HepG2 (cell line): Measurements from ENCODE around the gene BCL2L1. TPM values are rescaled to one million over a fixed set of nuclear protein-coding genes. Genes with fewer than 3 reads are reported as not detected.

ENCODE experiments used
- ATAC-seq: fragments of 200-7000 bp; cut with Tn5 transposase; 3 replicates; pipeline ENCODE4 v1.9.1; 2020; ENCODE audit warnings: mild to moderate bottlenecking, moderate library complexity
- BruUV-seq: library from RNA; stranded (reverse); fragments of 400-500 nt; replicated peaks from 2 replicates; lab custom pipeline; 2021; lab: Mats Ljungman, UMichigan
- CTCF ChIA-PET: fragments of 300-600 bp; formaldehyde crosslinking; extraction: SDS; loops from one replicate; lab custom pipeline; 2021; ENCODE audit warnings: low total read pairs, inconsistent platforms, low intra/inter-chr PET ratio; lab: Yijun Ruan, JAX
- POLR2A ChIA-PET: fragments of 350-600 bp; sonication (Branson Sonifier 250); formaldehyde crosslinking; loops from one replicate; lab custom pipeline; 2020; ENCODE audit warnings: antibody characterized with exemption, inconsistent platforms; lab: Yijun Ruan, JAX
- DNase-seq: peaks from one replicate; pipeline ENCODE4 v3.0.0-alpha.2; 2015; ENCODE audit warnings: low spot score
- FAIRE-seq: peaks from 3 replicates; lab custom pipeline; 2011; peaks lifted over from hg19 to GRCh38; lab: Jason Lieb, UNC
- H2AFZ ChIP-seq: one replicate; pipeline ENCODE4 v1.6.1; 2011; ENCODE audit warnings: low read length, inconsistent platforms
- H3K27ac ChIP-seq: fragments of 300-600 bp; 3 replicates; pipeline ENCODE4 v1.8.0; 2011; ENCODE audit warnings: mixed run types, mild to moderate bottlenecking, mixed read lengths, low read length, inconsistent platforms; ENCODE audit not compliant: insufficient read depth; ENCODE audit errors: extremely low read length
- H3K27me3 ChIP-seq, 2 experiments: fragments of 200-600 bp in 1 of 2; 2 replicates in 1 of 2; 3 replicates in 1 of 2; pipeline versions ENCODE4 v1.6.0 to v1.8.0; 2011; ENCODE audit warnings: low read length in 2 of 2, mild to moderate bottlenecking in 2 of 2, moderate library complexity in 2 of 2, inconsistent platforms in 1 of 2; ENCODE audit not compliant: insufficient read depth in 2 of 2, control insufficient read depth in 1 of 2
- H3K36me3 ChIP-seq, 2 experiments: fragments of 200-600 bp in 1 of 2; replicated peaks in 1 of 2; 2 replicates in 1 of 2; 3 replicates in 1 of 2; pipeline versions ENCODE4 v1.5.1 to v1.8.0; 2011; ENCODE audit warnings: low read length in 2 of 2, inconsistent platforms in 1 of 2; ENCODE audit not compliant: insufficient read depth in 2 of 2, control insufficient read depth in 1 of 2
- H3K4me1 ChIP-seq: 2 replicates; pipeline ENCODE4 v1.5.1; 2012; ENCODE audit warnings: low read length, inconsistent platforms; ENCODE audit not compliant: insufficient read depth
- H3K4me2 ChIP-seq: 2 replicates; pipeline ENCODE4 v1.6.0; 2011; ENCODE audit warnings: low read depth, low read length, inconsistent platforms
- H3K4me3 ChIP-seq, 3 experiments: fragments of 200-600 bp in 1 of 3; sonication (generic), shearing (Covaris generic) in 1 of 3; replicated peaks in 1 of 3; 2 replicates each; pipeline ENCODE4 v1.5.1; 2011 to 2016; ENCODE audit warnings: low read length in 3 of 3, inconsistent platforms in 2 of 3, low read depth in 2 of 3, mild to moderate bottlenecking in 2 of 3, control low read depth in 1 of 3, mixed read lengths in 1 of 3; ENCODE audit not compliant: insufficient read depth in 1 of 3
- H3K79me2 ChIP-seq: one replicate; pipeline ENCODE4 v1.6.1; 2011; ENCODE audit warnings: low read length, inconsistent platforms; ENCODE audit not compliant: insufficient read depth
- H3K9ac ChIP-seq: 2 replicates; pipeline ENCODE4 v1.6.0; 2011; ENCODE audit warnings: mild to moderate bottlenecking, low read depth, low read length, inconsistent platforms; ENCODE audit not compliant: insufficient read depth
- H3K9me3 ChIP-seq: 2 replicates; pipeline ENCODE4 v1.5.1; 2012; ENCODE audit warnings: mild to moderate bottlenecking, low read length
- H4K20me1 ChIP-seq: 2 replicates; pipeline ENCODE4 v1.6.0; 2011; ENCODE audit warnings: inconsistent platforms, mild to moderate bottlenecking, low read length, moderate library complexity; ENCODE audit not compliant: insufficient read depth
- AFF4 ChIP-seq: sonication (generic); formaldehyde crosslinking; IDR thresholded peaks from 2 replicates; pipeline ENCODE4 v1.4.0; 2020; ENCODE audit warnings: missing genetic modification reagents
- ARID5B ChIP-seq: IDR thresholded peaks from 2 replicates; pipeline ENCODE4 v1.4.0; 2020; ENCODE audit warnings: mild to moderate bottlenecking, missing genetic modification reagents
- ATRX ChIP-seq: sonication (generic); formaldehyde crosslinking; IDR thresholded peaks from 2 replicates; pipeline ENCODE4 v1.4.0; 2020; ENCODE audit warnings: missing genetic modification reagents, borderline replicate concordance
- HMG20A ChIP-seq: IDR thresholded peaks from 2 replicates; pipeline ENCODE4 v1.6.1; 2016; ENCODE audit warnings: borderline replicate concordance
- MEF2D ChIP-seq: sonication (generic); formaldehyde crosslinking; IDR thresholded peaks from 2 replicates; pipeline ENCODE4 v1.5.1; 2020; ENCODE audit warnings: mild to moderate bottlenecking, missing genetic modification reagents
- MIER2 ChIP-seq: IDR thresholded peaks from 2 replicates; pipeline ENCODE4 v1.6.1; 2016; ENCODE audit warnings: missing biosample characterization, missing genetic modification reagents
- NPAS2 ChIP-seq: sonication (generic); formaldehyde crosslinking; IDR thresholded peaks from 2 replicates; pipeline ENCODE4 v1.8.0; 2022; ENCODE audit warnings: mild to moderate bottlenecking, missing genetic modification reagents, borderline replicate concordance
- POLR2G ChIP-seq: fragments of 200-400 bp; formaldehyde crosslinking; IDR thresholded peaks from 2 replicates; pipeline ENCODE4 v1.6.1; 2018; ENCODE audit warnings: mild to moderate bottlenecking, low read depth, low read length, moderate library complexity
- SIX4 ChIP-seq: sonication (generic); formaldehyde crosslinking; IDR thresholded peaks from 2 replicates; pipeline ENCODE4 v1.4.0; 2020; ENCODE audit warnings: missing genetic modification reagents
- XRCC5 ChIP-seq: fragments of 200-400 bp; formaldehyde crosslinking; optimal IDR thresholded peaks from 2 replicates; pipeline ENCODE3; 2017; ENCODE audit warnings: mild to moderate bottlenecking, low read length
- ZNF17 ChIP-seq: sonication (generic); formaldehyde crosslinking; IDR thresholded peaks from 2 replicates; pipeline ENCODE4 v1.5.0; 2020; ENCODE audit warnings: mild to moderate bottlenecking, missing genetic modification reagents
- ZNF263 ChIP-seq: sonication (generic); formaldehyde crosslinking; IDR thresholded peaks from 2 replicates; pipeline ENCODE4 v1.4.0; 2020; ENCODE audit warnings: missing genetic modification reagents
- ZNF317 ChIP-seq: sonication (generic); formaldehyde crosslinking; IDR thresholded peaks from 2 replicates; pipeline ENCODE4 v1.5.0; 2020; ENCODE audit warnings: mild to moderate bottlenecking, missing genetic modification reagents
- ZNF556 ChIP-seq: sonication (generic); formaldehyde crosslinking; IDR thresholded peaks from 2 replicates; pipeline ENCODE4 v1.4.0; 2020; ENCODE audit warnings: mild to moderate bottlenecking, missing genetic modification reagents, borderline replicate concordance
- ZNF576 ChIP-seq: sonication (generic); formaldehyde crosslinking; IDR thresholded peaks from 2 replicates; pipeline ENCODE4 v1.4.0; 2020; ENCODE audit warnings: mild to moderate bottlenecking, missing genetic modification reagents
- ZNF703 ChIP-seq: sonication (generic); formaldehyde crosslinking; IDR thresholded peaks from 2 replicates; pipeline ENCODE4 v1.5.1; 2020; ENCODE audit warnings: missing genetic modification reagents, mild to moderate bottlenecking, moderate library complexity, borderline replicate concordance
- WGBS: methylation state at CpG from one replicate; pipeline ENCODE4 v1.1.6; 2017; ENCODE audit warnings: low lambda C conversion rate; 5-methylcytosine and 5-hydroxymethylcytosine counted together
- in situ Hi-C: cut with HindIII; loops from 2 replicates; pipeline ENCODE4 v1.10.0; 2017; ENCODE audit warnings: low pct_unique_long_range_greater_than_20kb; ENCODE audit not compliant: extremely low pct_ligation_motif_present
- intact Hi-C: fragments of 100-400 bp; cut with micrococcal nuclease; formaldehyde crosslinking; loops from one replicate; pipeline ENCODE4 v1.10.0; 2022; ENCODE audit not compliant: unreplicated experiment
- polyA plus RNA-seq, 8 experiments: library from polyadenylated mRNA; depleted of rRNA in 3 of 8; stranded (reverse) in 7 of 8; unstranded in 1 of 8; fragments of >200 nt; fragmentation: Illumina TruSeq in 4 of 8; extraction: Trizol in 4 of 8; gene quantifications; 2 replicates each; pipeline versions ENCODE4 v1.2.1 to v1.2.3, GENCODE V29; 2011 to 2016; ENCODE audit warnings: low read depth in 4 of 8, missing spikeins in 1 of 8, mixed read lengths in 1 of 8; ENCODE audit not compliant: insufficient read depth in 1 of 8
- total RNA-seq, 5 experiments: library from RNA; depleted of rRNA; stranded (reverse); fragments of >200 nt; fragmentation: Illumina TruSeq; extraction: Trizol; gene quantifications; 2 replicates each; pipeline ENCODE4 v1.2.3, GENCODE V29; 2016; ENCODE audit warnings: low read depth in 1 of 5

BCL2L1 gene
- total and polyA plus RNA-seq, 2 of the 13 experiments (the other 11 are each of a cell fraction or from before 2014, with no cell fraction given), result 164 to 258 TPM

- no TSS peak for BruUV-seq
- Histone ChIP-seq H3K9me3 (no peaks in the 10 kb centered on the region), H3K27me3 (no peaks in the 10 kb centered on the region; a peak in 1 of 5 replicates), H2AFZ (no peak overlapping the region), H3K4me1 (peaks cover 87% of the 10 kb centered on the region), H4K20me1 (peaks cover 9% of the 10 kb centered on the region; the same call in 1 of the 2 replicates), H3K36me3 (peaks cover 19 to 72% of the 10 kb centered on the region in 2 experiments), H3K79me2 (peaks cover 98% of the 10 kb centered on the region), H3K27ac (peak overlapping the region; percentile 38), H3K4me3 (peak overlapping the region; percentile 45 to 50 (median 49)), H3K9ac (peak overlapping the region; percentile 58), H3K4me2 (peak overlapping the region; percentile 83)
- CTCF ChIA-PET, result no interaction called here
- DNase-seq (no peak), FAIRE-seq (no peak), ATAC-seq (no peak)
- 79% methylated on average over 5 of the region's 5 CpGs for WGBS
- in situ Hi-C loops (no loop called here), intact Hi-C loops (loop anchor here (1.0 kb wide), 1 partner anchor 8 kb away; no protein-coding TSS in a partner anchor)
- POLR2A ChIA-PET, result interaction anchor here (1.0 to 33.2 kb wide), 6 partner anchors 10 to 112 kb away, joined by 3 to 2822 read pairs (median 328); partner anchors contain the start of genes ID1 and TPX2
- TF ChIP-seq HMG20A (no peak), ZNF576 (no peak), ZNF17 (CRISPR knock-in tag) (peak; percentile 21; the same call in 1 of the 2 replicates), MIER2 (CRISPR knock-in tag) (no peak), ARID5B (no peak), SIX4 (CRISPR knock-in tag) (0 out of 2 replicates have a peak, but pooled peaks have one; percentile 16), MEF2D (peak; percentile 46; the same call in 1 of the 2 replicates), ZNF263 (CRISPR knock-in tag) (peak; percentile 87), ZNF703 (CRISPR knock-in tag) (no peak), XRCC5 (peak; percentile 9), NPAS2 (CRISPR knock-in tag) (no peak), ATRX (CRISPR knock-in tag) (no peak), ZNF556 (0 out of 2 replicates have a peak, but pooled peaks have one; percentile 45), ZNF317 (CRISPR knock-in tag) (0 out of 2 replicates have a peak, but pooled peaks have one; percentile 21), POLR2G (peak; percentile 47; the same call in 1 of the 2 replicates), AFF4 (CRISPR knock-in tag) (peak; percentile 82)
These were observed 5.7 kb downstream of the BCL2L1 start for GRCh38 chr20:31716818-31717477.
